Keratinocyte (primary cell): ENCODE results near the gene MYH6. TPM values are rescaled to one million over a fixed set of nuclear protein-coding genes. Genes with fewer than 3 reads are reported as not detected.

ENCODE experiments used
- DNase-seq: peaks from one replicate; pipeline ENCODE4 v3.0.0-alpha.2; 2011; ENCODE audit warnings: low read depth, missing footprints, low spot score
- FAIRE-seq: peaks from 2 replicates; lab custom pipeline; 2011; peaks lifted over from hg19 to GRCh38; lab: Jason Lieb, UNC
- H2AFZ ChIP-seq: 2 replicates; pipeline ENCODE4 v1.6.0; 2012; ENCODE audit warnings: low read length, control low read depth, inconsistent platforms; ENCODE audit not compliant: control insufficient read depth
- H3K27ac ChIP-seq: 2 replicates; pipeline ENCODE4 v1.5.1; 2011; ENCODE audit warnings: low read length; ENCODE audit not compliant: control insufficient read depth, insufficient read depth
- H3K27me3 ChIP-seq: 3 replicates; pipeline ENCODE4 v1.6.0; 2011; ENCODE audit warnings: low read length; ENCODE audit not compliant: control insufficient read depth, insufficient read depth; ENCODE audit errors: extremely low read depth
- H3K36me3 ChIP-seq, 2 experiments: 2 replicates in 1 of 2; 3 replicates in 1 of 2; pipeline ENCODE4 v1.5.1; 2011; ENCODE audit warnings: low read length in 2 of 2, mild to moderate bottlenecking in 1 of 2; ENCODE audit not compliant: control insufficient read depth in 2 of 2, insufficient read depth in 2 of 2; ENCODE audit errors: extremely low read depth in 1 of 2
- H3K4me1 ChIP-seq: 3 replicates; pipeline ENCODE4 v1.5.1; 2011; ENCODE audit warnings: low read length; ENCODE audit not compliant: control insufficient read depth, insufficient read depth; ENCODE audit errors: extremely low read depth
- H3K4me2 ChIP-seq: 3 replicates; pipeline ENCODE4 v1.6.0; 2011; ENCODE audit warnings: low read depth, low read length; ENCODE audit not compliant: control insufficient read depth, insufficient read depth; ENCODE audit errors: extremely low read depth
- H3K4me3 ChIP-seq, 3 experiments: fragments of 200-600 bp in 1 of 3; sonication (generic) in 1 of 3; 2 replicates in 2 of 3; 3 replicates in 1 of 3; pipeline ENCODE4 v1.5.1; 2011 to 2016; ENCODE audit warnings: low read length in 3 of 3, mild to moderate bottlenecking in 3 of 3, control low read depth in 2 of 3, inconsistent platforms in 1 of 3, low read depth in 1 of 3, mixed read lengths in 1 of 3, mixed run types in 1 of 3, moderate library complexity in 1 of 3; ENCODE audit not compliant: control insufficient read depth in 2 of 3, insufficient read depth in 2 of 3; ENCODE audit errors: extremely low read depth in 1 of 3
- H3K79me2 ChIP-seq: 2 replicates; pipeline ENCODE4 v1.6.0; 2012; ENCODE audit warnings: low read length; ENCODE audit not compliant: control insufficient read depth, insufficient read depth
- H3K9ac ChIP-seq: 3 replicates; pipeline ENCODE4 v1.6.0; 2011; ENCODE audit warnings: low read length; ENCODE audit not compliant: control insufficient read depth, insufficient read depth; ENCODE audit errors: extremely low read depth
- H3K9me1 ChIP-seq: 3 replicates; pipeline ENCODE4 v1.6.0; 2011; ENCODE audit warnings: low read length; ENCODE audit not compliant: control insufficient read depth, insufficient read depth; ENCODE audit errors: extremely low read depth
- H3K9me3 ChIP-seq: 2 replicates; pipeline ENCODE4 v1.5.1; 2012; ENCODE audit warnings: low read depth, low read length; ENCODE audit not compliant: control insufficient read depth
- H4K20me1 ChIP-seq: 3 replicates; pipeline ENCODE4 v1.6.0; 2011; ENCODE audit warnings: low read length; ENCODE audit not compliant: control insufficient read depth, insufficient read depth; ENCODE audit errors: extremely low read depth
- EZH2 ChIP-seq: IDR thresholded peaks from one replicate; pipeline ENCODE4 v1.6.1; 2012; ENCODE audit warnings: inconsistent platforms, mild to moderate bottlenecking, low read length, moderate library complexity
- dilution Hi-C: fragments of 300-500 bp; cut with MboI; formaldehyde crosslinking; loops from one replicate; pipeline ENCODE4 v1.7.0; 2020; ENCODE audit warnings: low sequenced_read_pairs; ENCODE audit not compliant: extremely low pct_ligation_motif_present
- polyA plus RNA-seq, 5 experiments: library from polyadenylated mRNA; depleted of rRNA in 3 of 5; stranded (reverse) in 3 of 5; stranded (forward) in 1 of 5; unstranded in 1 of 5; fragments of >200 nt; gene quantifications; 1 replicate in 1 of 5; 2 replicates in 3 of 5; 3 replicates in 1 of 5; pipeline versions ENCODE4 v1.2.1 to v1.2.3, GENCODE V29; 2011 to 2012; ENCODE audit warnings: missing spikeins in 2 of 5, low read depth in 1 of 5, low replicate concordance in 1 of 5
- TF ChIP-seq, protein P1 (sequence below), 3 experiments: IDR thresholded peaks in 1 of 3; conservative IDR thresholded peaks in 1 of 3; optimal IDR thresholded peaks in 1 of 3; 2 replicates in 2 of 3; 3 replicates in 1 of 3; pipeline versions ENCODE3 to v1.5.1; 2011; ENCODE audit warnings: low read length in 3 of 3, mild to moderate bottlenecking in 3 of 3, moderate library complexity in 2 of 3, control low read depth in 1 of 3, inconsistent platforms in 1 of 3; ENCODE audit not compliant: insufficient read depth in 2 of 3; ENCODE audit errors: extremely low read depth in 1 of 3

Gene MYH6
- polyA plus RNA-seq, 1 donor (not counting 4 experiments of a cell fraction or from before 2014, with no cell fraction given): not detected

DNA sequence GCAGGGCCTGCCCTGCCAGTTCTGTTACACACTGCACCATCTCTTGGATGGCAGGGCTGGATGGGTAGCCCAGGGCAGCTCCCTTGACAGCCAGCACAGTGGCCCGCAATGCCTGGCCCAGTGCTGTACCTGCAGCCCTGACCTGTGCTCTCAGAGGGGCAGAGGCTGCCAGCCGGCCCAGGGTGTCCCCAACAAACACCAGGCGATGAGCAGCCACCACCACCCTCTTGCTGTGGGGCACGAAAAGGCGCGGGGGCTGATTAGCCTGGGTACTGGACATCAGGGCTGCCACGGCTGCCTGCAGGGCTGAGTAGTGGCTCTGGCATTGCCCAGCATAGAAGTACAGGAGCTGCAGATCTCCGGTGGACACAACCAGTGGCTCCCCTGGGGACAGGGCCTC, 50.8 kb downstream of the MYH6 start:
- DNase-seq: no peak
- FAIRE-seq: no peak
- H3K4me3 ChIP-seq: no peak overlapping the region
- H3K27ac ChIP-seq: no peak overlapping the region
- H3K36me3 ChIP-seq: peaks cover 0 to 2% of the 10 kb centered on the region in 2 experiments
- no peaks in the 10 kb centered on the region for H3K9me1 ChIP-seq
- H4K20me1 ChIP-seq: no peaks in the 10 kb centered on the region
- H3K9ac ChIP-seq: no peak overlapping the region
- no peak overlapping the region for H2AFZ ChIP-seq
- H3K4me1 ChIP-seq: no peaks in the 10 kb centered on the region
- H3K79me2 ChIP-seq: no peaks in the 10 kb centered on the region
- no peaks in the 10 kb centered on the region for H3K9me3 ChIP-seq
- H3K27me3 ChIP-seq: peaks cover 6% of the 10 kb centered on the region
- dilution Hi-C loops: no loop called here
- no peak overlapping the region for H3K4me2 ChIP-seq
- TF ChIP-seq, protein P1, sequence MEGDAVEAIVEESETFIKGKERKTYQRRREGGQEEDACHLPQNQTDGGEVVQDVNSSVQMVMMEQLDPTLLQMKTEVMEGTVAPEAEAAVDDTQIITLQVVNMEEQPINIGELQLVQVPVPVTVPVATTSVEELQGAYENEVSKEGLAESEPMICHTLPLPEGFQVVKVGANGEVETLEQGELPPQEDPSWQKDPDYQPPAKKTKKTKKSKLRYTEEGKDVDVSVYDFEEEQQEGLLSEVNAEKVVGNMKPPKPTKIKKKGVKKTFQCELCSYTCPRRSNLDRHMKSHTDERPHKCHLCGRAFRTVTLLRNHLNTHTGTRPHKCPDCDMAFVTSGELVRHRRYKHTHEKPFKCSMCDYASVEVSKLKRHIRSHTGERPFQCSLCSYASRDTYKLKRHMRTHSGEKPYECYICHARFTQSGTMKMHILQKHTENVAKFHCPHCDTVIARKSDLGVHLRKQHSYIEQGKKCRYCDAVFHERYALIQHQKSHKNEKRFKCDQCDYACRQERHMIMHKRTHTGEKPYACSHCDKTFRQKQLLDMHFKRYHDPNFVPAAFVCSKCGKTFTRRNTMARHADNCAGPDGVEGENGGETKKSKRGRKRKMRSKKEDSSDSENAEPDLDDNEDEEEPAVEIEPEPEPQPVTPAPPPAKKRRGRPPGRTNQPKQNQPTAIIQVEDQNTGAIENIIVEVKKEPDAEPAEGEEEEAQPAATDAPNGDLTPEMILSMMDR (optimal IDR thresholded peaks at IDR 0.05 in 1 of 3, IDR thresholded peaks at IDR 0.05 in 1 of 3, conservative IDR thresholded peaks at IDR 0.05 in 1 of 3; ENCODE audit: extremely low read depth in 1 of 3, insufficient read depth in 2 of 3, low read length in 3 of 3): no peak
- TF ChIP-seq EZH2: no peak

- Histone ChIP-seq H3K36me3 (peaks cover 0 to 2% of the 10 kb centered on the region in 2 experiments), H3K9ac (no peak overlapping the region), H3K4me3 (no peak overlapping the region), H3K4me2 (no peak overlapping the region), H3K79me2 (no peaks in the 10 kb centered on the region), H3K4me1 (peaks cover 3% of the 10 kb centered on the region), H4K20me1 (no peaks in the 10 kb centered on the region), H3K27ac (no peak overlapping the region), H2AFZ (no peak overlapping the region), H3K27me3 (peaks cover 11% of the 10 kb centered on the region), H3K9me1 (no peaks in the 10 kb centered on the region), H3K9me3 (no peaks in the 10 kb centered on the region)
- DNase-seq: no peak
- dilution Hi-C loops: no loop called here
- no peak for FAIRE-seq
- no peak for TF ChIP-seq EZH2
- TF ChIP-seq, protein P1 (optimal IDR thresholded peaks at IDR 0.05 in 1 of 3, IDR thresholded peaks at IDR 0.05 in 1 of 3, conservative IDR thresholded peaks at IDR 0.05 in 1 of 3; ENCODE audit: extremely low read depth in 1 of 3, insufficient read depth in 2 of 3, low read length in 3 of 3): no peak
Observed at GRCh38 chr14:23356662-23357061, 51.4 kb downstream of the MYH6 start.
